Neutrophil (primary cell): ENCODE measurements around the gene AP1S2.

Experiments used
- H3K27ac ChIP-seq: fragments of 200-600 bp; sonication (generic); 2 replicates; pipeline ENCODE4 v1.5.1; 2016; ENCODE audit warnings: mild to moderate bottlenecking, moderate library complexity
- H3K27me3 ChIP-seq: fragments of 200-600 bp; sonication (generic); 2 replicates; pipeline ENCODE4 v1.6.0; 2016; ENCODE audit warnings: mild to moderate bottlenecking
- H3K36me3 ChIP-seq: fragments of 200-600 bp; sonication (generic); 2 replicates; pipeline ENCODE4 v1.5.1; 2017
- H3K4me1 ChIP-seq, 2 experiments: fragments of 200-600 bp in 1 of 2; sonication (generic) in 1 of 2; 1 replicate in 1 of 2; 2 replicates in 1 of 2; pipeline versions ENCODE4 v1.5.1 to v1.6.1; 2013 to 2016; ENCODE audit warnings: low read depth in 1 of 2, low read length in 1 of 2, mild to moderate bottlenecking in 1 of 2, moderate library complexity in 1 of 2; ENCODE audit not compliant: control insufficient read depth in 1 of 2, insufficient read depth in 1 of 2
- H3K4me3 ChIP-seq, 2 experiments: fragments of 200-600 bp in 1 of 2; sonication (generic) in 1 of 2; 1 replicate in 1 of 2; 2 replicates in 1 of 2; pipeline ENCODE4 v1.5.1; 2013 to 2016; ENCODE audit warnings: low read depth in 1 of 2, low read length in 1 of 2, mild to moderate bottlenecking in 1 of 2, moderate library complexity in 1 of 2
- H3K9me3 ChIP-seq: fragments of 200-600 bp; sonication (generic); 2 replicates; pipeline ENCODE4 v1.5.1; 2016
- CTCF ChIP-seq: fragments of 200-600 bp; sonication (generic); IDR thresholded peaks from 2 replicates; pipeline ENCODE4 v1.5.1; 2016; ENCODE audit warnings: antibody characterized with exemption

The AP1S2 gene

GRCh38 chrX:15855568-15856221 is 1.1 kb upstream of the AP1S2 start:
- H3K27ac ChIP-seq, result peak overlapping the region; percentile 99
- H3K9me3 ChIP-seq, result no peaks in the 10 kb centered on the region
- H3K4me1 ChIP-seq, result peaks cover 25 to 36% of the 10 kb centered on the region in 2 experiments
- peaks cover 8% of the 10 kb centered on the region for H3K36me3 ChIP-seq
- no peaks in the 10 kb centered on the region for H3K27me3 ChIP-seq
- peak overlapping the region; percentile 66 to 80 for H3K4me3 ChIP-seq
- no peak for TF ChIP-seq CTCF

- Histone ChIP-seq H3K4me3 (peak overlapping the region; percentile 66 to 80), H3K27me3 (no peaks in the 10 kb centered on the region), H3K27ac (peak overlapping the region; percentile 99), H3K36me3 (peaks cover 8% of the 10 kb centered on the region), H3K4me1 (peaks cover 25 to 36% of the 10 kb centered on the region in 2 experiments), H3K9me3 (no peaks in the 10 kb centered on the region)
- peak; percentile 43 for TF ChIP-seq CTCF
These were observed 445 bp downstream of the AP1S2 start for GRCh38 chrX:15854080-15854655.

- Histone ChIP-seq H3K9me3 (no peaks in the 10 kb centered on the region), H3K4me1 (peaks cover 25 to 36% of the 10 kb centered on the region in 2 experiments), H3K36me3 (peaks cover 8% of the 10 kb centered on the region), H3K27me3 (no peaks in the 10 kb centered on the region), H3K4me3 (peak overlapping the region; percentile 66 to 80), H3K27ac (peak overlapping the region; percentile 99)
- no peak for TF ChIP-seq CTCF
These were observed 980 bp downstream of the AP1S2 start for GRCh38 chrX:15853586-15854079.

GRCh38 chrX:15849555-15849954 is 5.1 kb downstream of the AP1S2 start:
- H3K4me3 ChIP-seq, result no peak overlapping the region
- TF ChIP-seq CTCF, result no peak
- H3K27ac ChIP-seq, result no peak overlapping the region
- no peaks in the 10 kb centered on the region for H3K9me3 ChIP-seq
- peaks cover 20% of the 10 kb centered on the region for H3K36me3 ChIP-seq
- peaks cover 15 to 16% of the 10 kb centered on the region in 2 experiments for H3K4me1 ChIP-seq
- no peaks in the 10 kb centered on the region for H3K27me3 ChIP-seq

GRCh38 chrX:15848576-15848975 is 6.0 kb downstream of the AP1S2 start:
- no peak overlapping the region for H3K4me3 ChIP-seq

More at GRCh38 chrX:15848576-15848975, 6.0 kb downstream of the AP1S2 start:
- Histone ChIP-seq H3K27ac (no peak overlapping the region), H3K9me3 (no peaks in the 10 kb centered on the region), H3K36me3 (peaks cover 23% of the 10 kb centered on the region), H3K27me3 (no peaks in the 10 kb centered on the region), H3K4me1 (peaks cover 9 to 13% of the 10 kb centered on the region in 2 experiments)
- TF ChIP-seq CTCF, result no peak
